ENCODE measurements around the gene NAV3.
"Not testable (repeated sequence)": the region's sequence is repeated elsewhere in the genome, so short reads cannot be mapped to it uniquely, and the experiment has no call there.

The NAV3 gene

GRCh38 chr12:78060186-78060585 is 229.5 kb downstream of the NAV3 start:
- DNase-seq = no peak

- DNase-seq = peak; percentile 73
Measured at GRCh38 chr12:78062786-78063185, 232.1 kb downstream of the NAV3 start.

GRCh38 chr12:78081590-78082314 is 251.1 kb downstream of the NAV3 start:
- no peak for DNase-seq

GRCh38 chr12:78085542-78086182 is 255.0 kb downstream of the NAV3 start:
- no peak for DNase-seq

GRCh38 chr12:78086553-78087362 is 256.1 kb downstream of the NAV3 start:
- peak; percentile 13 for DNase-seq

- no peak for DNase-seq
Measured at GRCh38 chr12:78087363-78087675, 256.6 kb downstream of the NAV3 start.

- DNase-seq = peak; percentile 71
Measured at GRCh38 chr12:78088391-78088832, 257.7 kb downstream of the NAV3 start.

GRCh38 chr12:78090266-78090665 is 259.6 kb downstream of the NAV3 start:
- DNase-seq = no peak

GRCh38 chr12:78095623-78096022 is 264.9 kb downstream of the NAV3 start:
- DNase-seq = peak; percentile 47

- DNase-seq = peak; percentile 61
Measured at GRCh38 chr12:78096909-78097597, 266.4 kb downstream of the NAV3 start.

- peak; percentile 9 for DNase-seq
Measured at GRCh38 chr12:78099806-78100205, 269.1 kb downstream of the NAV3 start.

GRCh38 chr12:78101113-78101876 is 270.6 kb downstream of the NAV3 start:
- peak; percentile 86 for DNase-seq

GRCh38 chr12:78101946-78102635 is 271.4 kb downstream of the NAV3 start:
- DNase-seq = peak; percentile 65

GRCh38 chr12:78102801-78103200 is 272.1 kb downstream of the NAV3 start:
- DNase-seq = not testable (repeated sequence)

- DNase-seq = no peak
Measured at GRCh38 chr12:78115889-78116288, 285.2 kb downstream of the NAV3 start.

GRCh38 chr12:78118036-78118435 is 287.3 kb downstream of the NAV3 start:
- peak; percentile 34 for DNase-seq

GRCh38 chr12:78118486-78118885 is 287.8 kb downstream of the NAV3 start:
- DNase-seq = no peak

GRCh38 chr12:78119351-78119918 is 288.7 kb downstream of the NAV3 start:
- DNase-seq = no peak

GRCh38 chr12:78120306-78120705 is 289.6 kb downstream of the NAV3 start:
- no peak for DNase-seq

GRCh38 chr12:78120866-78121560 is 290.3 kb downstream of the NAV3 start:
- peak; percentile 85 for DNase-seq
